Measurements from ENCODE around the gene LUC7L2.

- TF ChIP-seq POLR2AphosphoS5 (IDR thresholded peaks at IDR 0.05) (no peak), CTCF (IDR thresholded peaks at IDR 0.05 in 8 of 11, conservative IDR thresholded peaks at IDR 0.05 in 3 of 11) (no peak), POLR2A (IDR thresholded peaks at IDR 0.05) (no peak)
These were observed 96.1 kb downstream of the LUC7L2 start for GRCh38 chr7:139455789-139456188.
